Activated T-cell treated with anti-CD3 and anti-CD28 coated beads for 24 hours (primary cell): ENCODE results near the gene SHB.

Source experiments
- DNase-seq: peaks from one replicate; pipeline ENCODE4 v3.0.0-alpha.2; 2020; ENCODE audit warnings: low read depth

SHB gene

DNA sequence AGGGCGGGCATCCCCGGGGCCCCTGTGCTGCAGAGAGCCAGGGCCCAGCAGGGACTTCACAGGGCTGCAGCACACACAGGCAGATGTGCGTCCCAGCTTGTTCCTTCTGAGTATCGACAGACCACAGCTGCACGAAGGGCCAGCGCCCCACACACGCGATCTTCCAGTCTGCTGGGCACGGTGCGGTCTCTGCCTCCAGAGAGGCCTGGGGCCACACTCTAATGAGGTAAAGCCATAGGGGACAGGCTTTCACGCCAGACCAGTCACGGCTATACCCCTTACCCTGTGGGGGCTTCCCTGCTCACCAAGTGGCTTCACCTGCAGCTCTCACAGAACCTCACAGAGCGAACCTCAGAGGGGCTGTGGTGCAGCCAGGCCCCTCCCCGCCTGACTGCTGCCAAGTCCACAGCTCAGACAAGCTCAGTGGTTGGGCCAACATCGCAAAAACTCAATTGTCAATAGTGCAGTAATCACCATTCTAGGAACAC is 82.2 kb downstream of the SHB start:
- no peak for DNase-seq

GRCh38 chr9:37986001-37986400 is 83.0 kb downstream of the SHB start:
- DNase-seq: no peak

DNA sequence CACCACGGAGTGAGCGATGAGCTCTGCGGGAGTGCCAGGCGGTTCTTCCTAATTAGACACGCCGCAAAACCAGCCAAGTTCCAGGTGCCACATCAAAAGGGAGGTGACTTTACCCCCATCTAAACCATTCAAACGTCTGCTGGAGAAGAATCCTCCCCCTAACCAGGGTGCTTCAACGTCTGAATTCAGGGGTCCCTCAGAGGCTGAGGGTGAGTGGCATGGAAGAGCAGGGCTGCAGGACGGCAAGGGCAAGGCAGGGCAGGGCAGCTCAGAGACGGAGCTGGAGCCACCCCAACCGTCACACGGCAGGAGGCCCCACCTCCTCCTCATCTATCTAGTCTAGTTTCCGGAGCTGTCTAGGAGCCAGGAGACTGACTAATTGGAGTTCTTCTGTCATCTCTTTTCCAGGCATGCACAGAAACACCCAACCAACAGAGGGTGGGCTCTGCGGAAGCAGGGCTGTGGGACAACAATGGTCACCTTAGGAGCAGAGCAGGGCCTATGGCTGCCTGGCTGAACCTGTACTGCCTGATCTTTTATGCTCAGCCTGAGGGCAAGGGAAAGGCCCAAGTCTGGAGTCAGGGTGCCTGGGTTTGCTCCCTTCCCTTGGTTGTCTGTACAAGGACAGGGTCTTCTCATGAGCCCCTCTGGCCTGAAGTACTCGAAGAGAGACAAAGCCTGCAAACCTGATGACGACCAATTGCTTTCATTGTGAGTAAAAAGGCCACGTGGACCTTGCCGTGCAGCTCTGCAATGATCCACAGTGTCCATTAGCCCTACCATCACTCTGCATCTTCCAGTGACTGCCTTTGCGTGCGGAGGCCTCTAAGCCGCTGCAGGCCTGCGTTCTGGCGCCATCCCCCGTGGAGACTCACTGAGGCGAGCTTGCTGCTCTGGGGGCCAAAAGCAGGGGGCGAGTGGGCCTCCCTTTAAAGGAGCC is 84.1 kb downstream of the SHB start:
- DNase-seq: no peak

DNA sequence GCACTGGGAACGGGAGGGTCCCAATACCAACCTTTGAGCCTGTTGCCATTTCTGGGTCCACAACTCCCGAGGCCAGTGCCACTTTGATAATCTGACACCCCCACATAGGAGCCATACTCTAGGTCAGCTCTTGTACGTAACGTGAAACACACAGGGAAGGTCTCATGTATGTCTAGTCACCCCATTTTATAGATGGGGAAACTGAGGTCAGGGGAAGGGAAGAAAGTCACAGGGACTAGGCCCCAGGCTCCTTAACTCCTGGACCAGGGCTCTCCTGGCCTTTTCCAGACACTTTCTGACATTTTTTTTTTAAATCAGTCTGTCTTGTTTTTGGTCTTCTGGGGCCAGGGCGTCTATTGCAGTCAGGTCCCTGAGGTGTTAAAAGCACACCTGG is 84.8 kb downstream of the SHB start:
- DNase-seq: no peak

- DNase-seq: no peak
These were observed 85.5 kb downstream of the SHB start for GRCh38 chr9:37983381-37984067.

DNA sequence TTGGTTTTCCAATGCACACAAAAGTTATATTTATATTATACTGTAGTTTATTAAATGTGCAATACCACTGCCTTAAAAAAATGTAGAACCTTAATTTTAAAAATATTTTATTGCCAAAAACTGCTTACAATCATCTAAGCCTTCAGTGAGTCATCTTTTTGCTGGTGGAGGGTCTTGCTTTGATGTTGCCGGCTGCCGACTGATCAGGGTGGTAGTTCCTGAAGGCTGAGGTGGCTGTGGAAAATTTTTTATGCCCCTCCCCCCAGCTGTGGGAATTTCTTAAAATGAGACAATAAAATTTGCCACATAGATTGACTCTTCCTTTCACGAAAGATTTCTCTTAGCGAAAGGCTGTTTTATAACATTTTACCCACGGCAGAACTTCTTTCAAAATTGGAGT is 89.2 kb downstream of the SHB start:
- no peak for DNase-seq

DNA sequence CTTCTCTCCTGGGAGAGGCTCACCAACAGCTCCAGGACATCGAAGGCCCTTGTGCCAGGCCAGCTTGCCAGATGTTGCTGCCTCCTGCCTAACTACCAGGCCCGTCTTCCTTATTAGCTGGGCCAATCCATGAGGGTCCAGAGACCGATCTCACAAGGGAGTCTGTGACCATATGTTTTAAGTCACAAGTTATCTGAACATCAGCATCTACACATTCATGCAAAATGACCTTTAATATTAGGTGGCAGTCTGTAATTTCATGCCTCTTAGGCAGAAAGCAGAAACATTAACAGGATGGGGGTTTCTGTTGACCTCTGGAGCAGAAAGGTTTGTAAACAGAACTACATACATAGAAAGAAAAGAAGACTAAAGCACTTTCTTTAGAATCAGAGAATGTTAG is 90.0 kb downstream of the SHB start:
- no peak for DNase-seq

DNA sequence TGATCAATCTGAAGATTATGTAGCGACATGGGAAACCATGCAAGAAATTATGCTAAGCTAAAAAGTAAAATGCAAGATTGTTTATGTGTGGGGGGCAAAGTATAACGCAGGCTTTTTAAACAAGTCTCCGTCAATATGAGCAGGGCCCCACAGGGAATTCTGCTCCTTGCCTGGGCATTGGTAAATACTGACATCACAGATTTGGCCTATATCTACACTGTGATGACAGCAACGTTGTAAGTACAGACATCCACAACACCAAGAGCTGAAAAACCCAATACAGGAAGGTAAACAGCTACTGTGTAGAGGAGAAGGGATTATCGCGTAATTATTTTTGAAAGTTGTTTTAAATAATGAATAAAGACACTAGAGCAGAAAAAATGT is 90.6 kb downstream of the SHB start:
- no peak for DNase-seq

GRCh38 chr9:37977851-37978480 is 91.1 kb downstream of the SHB start:
- no peak for DNase-seq

GRCh38 chr9:37976714-37977477 is 92.1 kb downstream of the SHB start:
- DNase-seq: no peak

GRCh38 chr9:37975639-37976038 is 93.4 kb downstream of the SHB start:
- DNase-seq: no peak

- no peak for DNase-seq
These were observed 94.4 kb downstream of the SHB start for GRCh38 chr9:37974506-37975173.

DNA sequence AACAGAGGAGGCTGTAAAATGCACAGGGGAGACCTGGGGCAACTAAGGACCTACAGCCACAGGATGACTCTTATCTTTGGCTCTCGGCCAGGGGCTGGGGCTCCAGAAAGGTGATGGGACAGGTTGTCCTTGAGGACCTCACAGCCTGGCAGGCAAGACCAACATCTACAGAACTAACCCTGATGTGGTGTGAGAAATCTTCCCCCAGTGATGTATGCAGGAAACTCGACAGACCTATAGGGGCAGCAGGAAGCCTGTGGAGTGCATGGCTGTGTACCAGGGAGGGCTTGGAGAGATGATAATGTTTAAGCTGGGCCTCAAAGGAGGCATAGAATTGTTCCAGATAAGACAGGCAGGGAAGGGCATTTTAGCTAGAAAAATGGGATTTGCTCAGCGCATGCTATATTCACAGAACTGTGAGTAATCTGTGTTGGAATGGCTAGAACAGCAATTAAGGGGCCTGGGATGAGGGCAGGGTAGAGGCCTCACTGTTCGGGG is 96.6 kb downstream of the SHB start:
- DNase-seq: no peak

DNA sequence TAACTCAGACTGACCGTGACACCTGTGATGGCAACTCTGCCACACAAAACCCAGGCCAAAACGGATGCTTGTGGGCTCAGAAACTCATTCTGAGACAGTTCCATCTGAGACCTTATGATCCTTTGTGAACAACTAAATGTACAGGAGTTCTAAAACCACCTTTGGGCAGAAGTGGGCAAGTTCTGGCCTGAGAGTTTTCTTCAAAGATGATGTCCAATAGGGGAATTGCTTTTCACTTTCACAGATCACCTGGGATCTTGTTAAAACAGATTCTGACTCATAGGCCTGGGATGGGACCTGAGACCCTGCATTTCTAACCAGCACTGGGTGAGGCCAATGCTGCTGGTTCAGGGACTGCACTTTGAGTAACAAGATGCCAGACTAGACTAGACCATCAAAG is 97.3 kb downstream of the SHB start:
- DNase-seq: no peak

DNA sequence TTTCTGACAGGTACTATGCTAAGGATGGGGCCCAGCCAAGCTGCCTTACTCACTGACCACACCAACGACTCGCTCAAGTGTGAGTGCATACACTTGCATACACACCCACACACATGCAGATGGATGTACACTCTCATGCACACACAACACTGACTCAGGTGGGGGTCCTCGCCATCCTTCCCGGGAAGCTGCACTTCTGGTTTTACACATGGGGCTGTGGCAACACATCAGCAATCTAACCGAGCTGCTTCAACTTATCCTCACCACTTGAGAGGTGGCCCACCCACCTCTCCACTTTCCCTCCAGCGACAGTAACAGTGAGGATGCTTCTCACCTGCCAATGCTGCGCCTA is 97.9 kb downstream of the SHB start:
- no peak for DNase-seq

- DNase-seq: no peak
These were observed 98.5 kb downstream of the SHB start for GRCh38 chr9:37970301-37971107.

- no peak for DNase-seq
These were observed 99.3 kb downstream of the SHB start for GRCh38 chr9:37969558-37970300.

DNA sequence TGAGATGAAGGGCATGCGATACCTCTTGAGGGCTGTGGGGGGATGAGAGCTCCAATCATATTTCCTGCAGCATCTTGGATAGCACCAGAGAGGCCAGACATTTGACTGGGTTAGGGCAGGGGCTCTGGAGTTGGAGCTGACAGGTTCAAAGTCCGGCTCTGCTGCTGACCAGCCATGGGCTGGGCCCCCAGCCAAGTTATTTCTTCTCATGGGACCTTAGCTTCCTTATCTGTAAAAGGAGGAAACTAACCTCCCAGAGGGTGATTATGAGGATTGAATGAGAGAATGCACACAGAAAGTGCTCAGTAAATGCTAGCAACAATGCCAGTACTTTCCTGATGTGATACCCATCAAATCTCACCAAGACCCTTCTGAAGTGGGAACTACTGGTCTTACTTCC is 99.9 kb downstream of the SHB start:
- no peak for DNase-seq

DNA sequence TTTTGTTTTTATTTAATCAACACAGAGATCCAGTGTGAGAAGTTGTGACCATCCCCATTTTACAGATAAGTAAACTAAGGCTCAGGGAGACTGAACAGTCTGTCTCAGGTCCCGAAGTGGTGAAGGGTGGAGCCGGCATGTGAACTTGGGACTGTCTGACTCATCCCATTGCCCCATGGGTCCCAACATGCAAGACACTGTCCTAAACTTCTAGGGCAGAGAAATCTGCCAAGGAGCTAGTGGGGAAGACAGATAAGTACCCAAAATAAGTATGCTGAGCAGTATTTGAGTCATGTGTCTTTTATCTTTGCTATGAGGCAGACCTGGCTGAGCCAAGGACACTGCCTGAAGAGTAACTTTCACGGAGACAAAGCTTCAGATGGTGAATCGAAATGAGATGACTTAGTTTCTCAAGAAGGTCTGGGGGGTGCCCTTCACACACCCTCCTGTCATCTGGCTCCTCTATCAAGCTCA is 100.8 kb downstream of the SHB start:
- no peak for DNase-seq

GRCh38 chr9:37967761-37968080 is 101.3 kb downstream of the SHB start:
- DNase-seq: no peak
